HG03064 (cell line): ENCODE results near the gene ACOT6.
"Not testable (repeated sequence)": the region's sequence is repeated elsewhere in the genome, so short reads cannot be mapped to it uniquely, and the experiment has no call there.

ENCODE experiments used
- ATAC-seq: cut with Tn5 transposase; IDR thresholded peaks from one replicate; pipeline ENCODE4 v1.9.1; 2021; ENCODE audit warnings: low read depth; ENCODE audit not compliant: unreplicated experiment

The ACOT6 gene

DNA sequence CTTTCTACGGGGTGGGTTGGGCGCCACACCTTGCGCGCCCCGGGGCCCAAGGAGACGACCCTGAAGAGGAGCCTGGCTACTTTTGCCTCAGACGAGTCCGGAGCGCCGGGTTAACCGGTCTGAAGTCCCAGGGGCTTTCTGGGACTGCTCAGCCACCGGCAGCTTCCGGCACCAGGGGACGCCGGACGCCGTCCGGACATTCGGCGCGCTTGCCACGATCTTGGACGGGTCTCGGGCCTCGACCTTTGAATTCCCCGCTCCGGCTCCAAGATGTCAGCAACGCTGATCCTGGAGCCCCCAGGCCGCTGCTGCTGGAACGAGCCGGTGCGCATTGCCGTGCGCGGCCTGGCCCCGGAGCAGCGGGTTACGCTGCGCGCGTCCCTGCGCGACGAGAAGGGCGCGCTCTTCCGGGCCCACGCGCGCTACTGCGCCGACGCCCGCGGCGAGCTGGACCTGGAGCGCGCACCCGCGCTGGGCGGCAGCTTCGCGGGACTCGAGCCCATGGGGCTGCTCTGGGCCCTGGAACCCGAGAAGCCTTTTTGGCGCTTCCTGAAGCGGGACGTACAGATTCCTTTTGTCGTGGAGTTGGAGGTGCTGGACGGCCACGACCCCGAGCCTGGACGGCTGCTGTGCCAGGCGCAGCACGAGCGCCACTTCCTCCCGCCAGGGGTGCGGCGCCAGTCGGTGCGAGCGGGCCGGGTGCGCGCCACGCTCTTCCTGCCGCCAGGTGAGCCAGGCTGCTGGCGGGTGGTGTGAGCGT lies 20.4 kb upstream of the ACOT6 start, which contains the start of gene ACOT4:
Gene ACOT4 (plus strand): TSS at position 184 of the 760 bp plus-strand sequence. CDS start 87 bp downstream, at position 271.
- ATAC-seq: no peak

DNA sequence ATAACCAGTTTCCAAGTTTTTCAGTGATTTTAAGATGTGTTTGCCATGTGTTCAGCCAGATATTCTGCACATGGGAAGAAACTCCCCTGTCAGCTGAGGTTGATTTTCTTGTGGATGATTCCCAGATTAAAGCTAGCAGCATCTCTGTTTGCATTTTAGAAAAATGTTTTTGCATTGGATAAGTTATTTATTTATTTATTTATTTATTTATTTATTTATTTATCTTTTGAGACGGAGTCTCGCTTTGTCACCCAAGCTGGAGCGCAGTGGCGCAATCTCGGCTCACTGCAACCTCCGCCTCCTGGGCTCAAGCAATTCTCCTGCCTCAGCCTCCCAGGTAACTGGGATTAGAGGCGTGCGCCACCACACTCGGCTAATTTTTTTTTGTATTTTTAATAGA lies 17.8 kb upstream of the ACOT6 start:
- ATAC-seq: no peak

- ATAC-seq: no peak
Measured at GRCh38 chr14:73599499-73599898, 12.8 kb upstream of the ACOT6 start.

DNA sequence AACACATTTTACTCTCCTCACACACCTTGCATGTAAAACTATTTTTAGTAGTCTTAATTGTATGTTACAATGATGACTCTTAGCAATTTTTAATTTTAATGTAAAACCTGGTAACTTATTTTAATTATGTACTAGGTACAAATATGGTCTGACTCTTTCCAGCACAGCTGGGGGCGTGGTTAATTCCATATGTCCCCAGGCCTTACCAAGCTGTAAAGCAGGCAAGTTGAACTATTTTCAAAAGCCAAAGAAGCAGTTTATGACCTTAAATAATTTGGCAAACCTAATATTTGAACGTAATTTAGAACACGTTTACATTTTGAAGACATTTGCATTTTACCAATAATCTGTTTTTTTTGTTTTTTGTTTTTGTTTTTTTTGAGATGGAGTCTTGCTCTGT lies 9.3 kb upstream of the ACOT6 start:
- ATAC-seq: no peak

DNA sequence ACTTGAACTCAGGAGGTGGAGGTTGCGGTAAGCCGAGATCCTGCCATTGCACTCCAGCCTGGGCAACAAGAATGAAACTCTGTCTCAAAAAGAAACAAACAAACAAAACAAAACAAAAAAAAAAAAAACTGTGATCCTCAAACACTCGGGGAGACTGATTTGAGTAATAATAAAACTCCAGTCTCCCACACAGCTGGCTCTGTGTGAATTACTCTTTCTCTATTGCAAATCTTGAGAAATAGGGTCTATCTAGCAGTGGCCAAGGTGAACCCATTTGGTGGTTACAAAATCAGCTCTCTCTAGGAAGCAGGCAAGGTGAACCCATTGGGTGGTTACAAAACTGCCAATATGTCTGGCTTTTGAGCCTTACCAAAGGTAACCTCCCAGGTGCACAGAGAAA lies 6.0 kb upstream of the ACOT6 start:
- ATAC-seq: no peak

GRCh38 chr14:73607241-73607640 lies 5.1 kb upstream of the ACOT6 start:
- no peak for ATAC-seq

DNA sequence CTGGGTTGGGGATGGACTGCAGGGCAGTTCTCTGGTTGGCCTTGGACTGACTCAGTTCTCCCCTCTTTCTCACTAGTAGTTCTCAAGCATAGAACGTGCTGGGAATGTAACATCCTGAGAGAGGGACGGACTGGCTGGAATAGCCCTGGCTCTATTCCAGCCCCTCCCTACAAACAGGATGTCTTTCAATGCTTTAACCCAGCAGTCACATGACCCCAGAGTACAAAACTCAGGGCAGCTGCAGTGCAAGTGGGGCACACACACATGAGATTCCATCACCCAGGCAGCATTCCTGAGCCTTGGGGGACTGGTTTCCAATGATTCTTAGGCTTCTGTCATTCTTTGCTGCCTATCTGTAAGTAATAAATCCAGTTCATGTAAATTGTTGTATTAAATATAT lies 1.6 kb upstream of the ACOT6 start:
- no peak for ATAC-seq

DNA sequence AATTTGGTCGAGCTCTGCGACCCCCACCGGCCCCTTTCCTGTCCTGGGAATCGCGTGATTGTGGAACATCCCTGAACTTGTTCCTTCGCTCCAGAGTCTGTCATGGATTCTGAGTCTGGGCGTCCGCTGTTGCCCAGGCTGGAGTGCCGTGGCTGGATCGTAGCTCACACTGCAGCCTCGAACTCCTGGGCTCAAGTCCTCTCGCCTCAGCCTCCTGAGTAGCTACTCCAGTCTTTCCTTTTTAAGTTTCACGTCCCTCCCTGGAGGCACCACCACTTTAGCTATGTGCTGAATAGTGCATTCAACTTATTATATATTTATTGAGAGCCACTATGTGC lies 698 bp downstream of the ACOT6 start:
- no peak for ATAC-seq

DNA sequence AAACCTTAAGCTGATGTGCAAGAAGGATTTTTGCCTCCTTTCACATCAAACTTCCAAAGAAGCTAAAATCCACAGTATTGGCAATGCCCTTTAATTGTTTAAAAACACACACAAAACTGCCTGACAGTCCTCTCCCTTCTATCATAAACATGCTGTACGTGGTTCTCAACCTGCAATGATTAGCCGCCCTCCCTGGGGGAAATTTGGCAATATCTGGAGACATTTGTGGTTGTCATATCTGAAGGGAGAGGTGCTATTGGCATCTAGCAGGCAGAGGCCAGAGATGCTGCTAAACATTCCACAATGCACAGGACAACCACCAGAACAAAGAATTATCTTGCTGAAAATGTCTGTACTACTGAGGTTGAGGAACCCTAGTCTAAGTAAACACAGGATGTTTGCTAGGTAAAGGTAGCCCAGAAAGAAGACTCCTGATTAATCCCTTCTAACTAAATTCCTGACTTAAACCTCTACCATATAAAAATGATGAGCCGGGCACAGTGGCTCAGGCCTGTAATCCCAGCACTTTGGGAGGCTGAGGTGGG lies 1.2 kb downstream of the ACOT6 start:
- ATAC-seq: no peak

DNA sequence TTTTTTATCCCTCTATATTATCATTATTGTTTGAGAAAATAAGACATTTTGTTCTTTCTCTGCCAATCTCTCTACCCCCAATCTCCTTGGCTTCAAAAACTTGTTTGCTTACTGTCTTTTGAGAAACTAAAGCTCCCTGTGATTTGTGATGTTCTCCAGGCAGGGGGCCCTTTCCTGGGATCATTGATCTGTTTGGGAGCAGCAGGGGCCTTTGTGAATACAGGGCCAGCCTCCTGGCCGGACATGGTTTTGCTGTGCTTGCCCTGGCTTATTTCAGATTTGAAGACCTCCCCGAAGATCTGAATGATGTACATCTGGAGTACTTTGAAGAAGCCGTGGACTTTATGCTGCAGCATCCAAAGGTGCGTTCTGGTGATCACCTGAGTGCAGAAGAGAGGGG lies 4.5 kb downstream of the ACOT6 start:
- ATAC-seq: no peak

DNA sequence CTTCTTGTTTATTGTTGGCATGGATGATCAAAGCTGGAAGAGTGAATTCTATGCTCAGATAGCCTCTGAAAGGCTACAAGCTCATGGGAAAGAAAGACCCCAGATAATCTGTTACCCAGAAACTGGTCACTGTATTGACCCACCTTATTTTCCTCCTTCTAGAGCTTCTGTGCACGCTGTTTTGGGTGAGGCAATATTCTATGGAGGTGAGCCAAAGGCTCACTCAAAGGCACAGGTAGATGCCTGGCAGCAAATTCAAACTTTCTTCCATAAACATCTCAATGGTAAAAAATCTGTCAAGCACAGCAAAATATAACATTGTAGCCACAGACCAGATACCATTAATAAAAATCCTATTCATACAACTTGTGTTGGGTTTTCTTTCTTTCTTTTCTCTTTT lies 7.2 kb downstream of the ACOT6 start:
- no peak for ATAC-seq

DNA sequence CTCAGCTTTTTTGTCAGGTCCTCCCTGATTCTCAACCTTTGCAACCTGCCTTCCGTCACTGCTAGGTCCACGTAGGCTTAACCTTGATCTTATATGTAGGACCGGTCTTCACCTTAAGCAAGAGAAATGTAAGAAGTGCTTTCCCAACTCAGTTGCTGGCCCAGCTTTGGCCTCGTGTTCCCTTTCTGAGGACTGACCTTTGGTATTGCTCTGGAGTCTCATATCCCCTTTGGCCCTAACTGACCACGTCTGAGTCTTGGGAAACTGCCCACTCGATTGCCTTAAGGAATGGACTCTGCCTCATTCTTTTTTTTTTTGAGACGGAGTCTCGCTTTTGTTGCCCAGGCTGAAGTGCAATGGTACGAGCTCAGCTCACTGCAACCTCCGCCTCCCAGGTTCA lies 8.0 kb downstream of the ACOT6 start:
- ATAC-seq: no peak

- ATAC-seq: no peak
Measured at GRCh38 chr14:73623504-73624054, 11.3 kb downstream of the ACOT6 start.

- no peak for ATAC-seq
Measured at GRCh38 chr14:73625706-73626105, 13.4 kb downstream of the ACOT6 start.

DNA sequence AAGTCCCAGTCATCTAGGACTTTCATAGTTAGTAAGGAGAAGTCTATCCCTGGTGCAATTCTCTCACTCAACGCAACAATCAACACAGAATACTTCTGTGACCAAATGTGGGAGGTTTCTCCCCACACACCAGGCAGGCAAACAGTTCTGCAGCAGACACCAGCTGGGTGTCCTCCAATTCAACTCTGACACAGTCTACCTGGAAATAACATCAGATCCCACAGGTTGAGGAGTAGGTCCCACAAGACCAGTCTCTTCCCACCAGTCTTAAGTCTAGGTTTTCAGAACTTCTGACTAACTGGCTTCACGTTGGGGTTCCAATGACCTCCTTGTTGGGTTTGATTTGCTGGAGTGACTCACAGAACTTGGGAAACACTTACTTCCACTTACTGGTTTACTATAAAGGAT lies 14.8 kb downstream of the ACOT6 start:
- no peak for ATAC-seq

DNA sequence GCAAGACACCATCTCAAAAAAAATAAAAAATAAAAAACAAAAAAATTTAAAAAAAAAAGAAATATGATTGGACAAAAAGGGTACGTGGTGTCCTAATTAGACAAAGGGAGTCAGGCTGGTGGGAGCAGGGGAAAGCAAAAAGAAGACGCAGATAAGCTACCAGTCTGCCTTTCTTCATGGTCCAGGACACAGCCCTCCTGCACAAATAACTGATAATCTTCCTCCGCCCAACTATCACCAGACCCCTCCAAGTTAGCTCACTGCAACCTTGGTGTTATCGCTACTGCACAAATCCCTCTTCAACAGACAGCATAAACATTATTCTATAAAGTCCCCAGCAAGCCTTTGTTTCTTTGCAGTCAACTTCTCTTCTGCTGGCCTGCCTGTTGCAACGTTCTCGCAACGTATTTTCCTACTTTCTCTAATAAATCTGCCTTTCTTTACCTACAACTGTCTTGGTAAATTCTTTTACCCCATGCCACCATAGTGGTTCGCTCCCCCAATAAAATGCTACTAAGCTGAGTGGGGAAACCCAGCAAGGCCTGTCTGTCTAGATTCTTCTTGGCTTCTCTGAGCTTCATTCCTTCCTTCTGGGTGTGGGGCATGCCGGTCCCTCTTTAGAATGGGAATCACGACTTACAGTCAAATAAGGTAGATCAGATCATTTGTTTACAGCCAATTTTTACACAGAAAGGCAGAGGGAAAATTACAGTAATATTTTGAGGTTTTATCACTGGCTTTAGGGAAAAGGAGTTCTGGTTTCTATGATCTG lies 17.9 kb downstream of the ACOT6 start:
- ATAC-seq: no peak

- no peak for ATAC-seq
Measured at GRCh38 chr14:73633116-73634010, 21.0 kb downstream of the ACOT6 start.

DNA sequence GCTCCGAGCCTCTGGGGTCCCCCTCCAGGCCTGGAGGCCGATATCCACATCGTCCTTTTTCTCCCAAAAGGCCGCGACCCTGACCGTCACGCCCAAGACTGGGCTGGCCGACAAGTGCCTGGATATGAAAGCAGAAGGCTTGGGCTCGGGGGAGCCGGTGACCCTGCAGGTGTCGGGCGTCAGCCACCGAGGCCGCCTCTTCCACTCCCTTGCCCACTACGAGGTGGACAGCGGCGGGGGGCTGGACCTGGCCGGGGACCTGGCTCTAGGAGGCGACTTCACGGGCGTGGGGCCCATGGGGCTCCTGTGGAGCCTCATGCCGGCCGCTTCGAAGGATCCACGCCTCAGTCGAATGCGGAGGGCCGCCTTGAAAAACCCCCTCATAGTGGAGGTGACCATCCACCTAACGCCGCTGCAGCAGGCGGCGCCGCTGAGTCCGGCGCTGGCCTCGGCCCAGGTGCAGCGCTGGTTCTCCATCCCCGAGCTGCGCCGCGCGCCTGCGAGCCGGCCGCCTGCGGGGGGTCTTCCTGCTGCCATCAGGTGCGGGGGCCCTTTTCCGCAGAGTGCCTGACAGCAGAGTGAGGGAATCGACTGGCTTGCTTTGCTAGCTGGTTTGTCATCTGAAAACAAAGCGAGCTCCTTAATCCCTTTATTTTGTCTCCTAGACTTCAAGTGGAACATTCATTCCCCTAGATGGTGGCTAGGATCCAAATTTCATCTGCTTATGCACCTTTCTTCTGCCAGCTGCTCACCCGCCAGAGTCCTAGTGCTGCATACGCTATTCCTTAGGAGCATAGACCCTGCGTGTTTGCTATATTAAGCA lies 21.9 kb downstream of the ACOT6 start:
- no peak for ATAC-seq

DNA sequence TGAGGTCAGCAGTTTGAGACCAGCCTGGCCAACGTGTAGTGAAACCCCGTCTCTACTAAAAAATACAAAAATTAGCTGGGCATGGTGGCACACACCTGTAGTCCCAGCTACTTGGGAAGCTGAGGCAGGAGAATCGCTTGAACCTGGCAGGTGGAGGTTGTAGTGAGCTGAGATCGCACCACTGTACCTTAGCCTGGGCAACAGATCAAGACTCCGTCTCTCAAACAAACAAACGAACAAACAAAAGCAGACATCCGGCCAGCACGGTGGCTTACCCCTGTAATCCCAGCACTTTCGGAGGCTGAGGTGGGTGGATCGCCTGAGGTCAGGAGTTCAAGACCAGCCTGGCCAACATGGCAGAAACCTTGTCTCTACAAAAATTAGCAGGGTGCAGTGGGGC lies 24.0 kb downstream of the ACOT6 start:
- ATAC-seq: not testable (repeated sequence)

DNA sequence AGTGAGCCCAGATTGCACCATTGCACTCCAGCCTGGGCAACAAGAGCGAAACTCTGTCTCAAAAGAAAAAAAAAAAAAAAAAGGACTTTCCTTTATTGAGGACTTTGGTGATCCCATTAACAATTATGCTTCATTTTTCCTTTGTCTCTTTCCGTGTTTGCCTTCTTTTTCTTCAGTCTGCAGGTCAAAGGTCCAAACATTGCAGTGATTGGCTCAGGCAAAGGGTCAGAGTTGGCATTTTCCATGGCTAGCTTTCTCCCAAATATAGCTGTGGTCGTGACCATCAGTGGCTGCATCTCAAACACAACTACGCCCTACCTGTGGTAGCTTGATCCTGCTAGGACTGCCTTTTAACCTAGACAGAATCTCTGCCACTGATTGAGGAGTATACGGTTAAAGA lies 25.5 kb downstream of the ACOT6 start:
- no peak for ATAC-seq
